RCC 7860 (cell line): ENCODE results near the gene RIMS4.

Source experiments
- DNase-seq: peaks from one replicate; pipeline ENCODE4 v3.0.0-alpha.2; 2015; ENCODE audit warnings: low spot score
- FAIRE-seq: peaks from 2 replicates; lab custom pipeline; 2012; peaks lifted over from hg19 to GRCh38; lab: Jason Lieb, UNC

The RIMS4 gene

DNA sequence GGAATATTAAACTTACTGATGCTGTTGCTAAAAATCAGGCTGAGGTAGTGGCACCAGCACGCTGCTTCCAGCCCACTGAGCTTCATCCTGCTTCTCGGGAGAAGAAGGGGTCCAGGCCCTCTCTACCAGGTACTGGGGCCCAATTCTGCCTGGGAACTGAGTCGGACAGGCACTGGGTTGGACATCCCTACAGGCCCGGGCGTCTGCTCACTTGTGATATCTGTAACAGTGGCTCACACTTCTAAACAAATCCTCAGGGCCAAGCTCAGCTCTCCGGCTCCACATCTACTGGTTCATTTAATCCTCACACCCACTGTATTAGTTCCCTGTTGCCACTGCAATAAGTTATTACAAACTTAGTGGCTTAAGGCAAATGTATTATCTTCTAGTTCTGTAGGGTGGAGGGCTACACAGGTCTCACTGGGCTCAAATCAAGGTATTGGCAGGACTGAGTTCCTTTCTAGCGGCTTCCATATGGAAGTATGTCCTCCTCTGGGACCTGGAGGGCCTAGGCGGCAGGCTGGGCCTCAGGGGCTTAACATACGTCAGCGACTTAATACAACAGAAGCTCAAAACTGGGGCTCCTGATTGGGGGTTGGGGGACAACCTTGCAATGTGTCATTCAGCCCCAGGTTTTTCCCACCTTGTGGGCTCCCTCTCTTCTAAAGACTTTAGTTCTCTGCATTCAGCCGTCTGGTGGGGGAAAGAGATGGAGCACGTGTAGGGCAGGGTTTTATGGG, 66.3 kb downstream of the RIMS4 start:
- FAIRE-seq (no peak), DNase-seq (no peak)

DNA sequence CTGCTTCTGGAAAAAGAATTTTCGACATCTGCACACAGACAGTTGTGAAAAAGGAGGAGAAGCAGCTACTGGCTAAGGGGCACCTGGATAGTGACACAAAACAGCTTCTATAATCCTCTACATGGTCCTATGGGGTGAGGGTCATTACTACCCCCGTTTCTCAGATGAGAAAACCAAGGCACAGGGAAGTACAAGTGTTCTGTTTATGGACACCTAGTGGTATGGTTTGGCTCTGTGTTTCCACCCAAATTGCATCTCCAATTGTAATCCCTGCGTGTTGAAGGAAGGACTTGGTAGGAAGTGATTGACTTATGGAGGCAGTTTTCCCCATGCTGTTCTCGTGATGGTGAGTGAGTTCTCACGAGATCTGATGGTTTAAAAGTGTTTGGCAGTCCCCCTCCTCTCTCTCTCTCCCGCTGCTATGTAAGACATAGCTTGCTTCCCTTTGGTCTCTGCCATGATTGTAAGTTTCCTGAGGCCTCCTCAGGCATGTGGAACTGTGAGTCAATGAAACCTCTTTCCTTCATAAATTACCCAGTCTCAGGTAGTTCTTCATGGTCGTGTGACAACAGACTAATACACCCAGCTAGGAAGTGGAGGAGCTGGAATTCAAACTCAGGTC, 67.2 kb downstream of the RIMS4 start:
- no peak for FAIRE-seq

DNA sequence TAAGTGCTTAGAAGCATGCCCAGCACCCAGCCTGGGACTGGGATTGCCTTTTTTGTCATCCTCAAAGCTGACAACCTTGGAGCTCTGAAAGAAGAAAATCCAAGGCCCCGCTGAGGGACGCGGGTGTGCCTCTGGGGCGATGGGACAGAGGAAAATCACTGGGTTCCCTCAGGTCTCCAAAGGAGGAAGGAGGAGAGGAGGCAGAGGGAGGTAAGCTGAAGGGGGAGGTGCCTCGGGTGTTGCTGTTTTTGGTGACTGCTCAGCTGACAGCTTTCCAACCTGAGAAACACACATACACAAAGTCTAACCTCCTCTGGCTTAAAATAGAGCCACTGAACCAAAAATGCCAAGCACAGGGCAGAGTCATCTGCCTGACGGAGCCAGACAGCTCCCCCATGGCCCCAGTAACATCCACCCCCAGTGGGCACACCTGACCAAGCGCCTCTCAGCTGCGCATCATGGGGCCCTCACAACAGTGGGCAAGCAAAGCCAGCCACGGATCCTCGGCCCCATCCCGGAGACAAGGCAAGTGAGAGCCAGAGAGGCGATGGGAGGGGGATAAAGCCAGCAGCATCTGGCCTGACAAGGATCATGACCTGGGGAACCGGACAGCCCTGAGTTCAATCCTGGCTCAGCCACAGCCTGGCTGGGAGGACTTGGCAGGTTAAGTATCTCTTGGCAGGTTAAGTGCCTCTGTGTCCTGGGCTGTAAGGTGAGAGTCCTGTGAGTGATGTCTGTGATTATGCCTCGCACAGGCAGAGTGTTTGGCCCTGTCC, 67.9 kb downstream of the RIMS4 start:
- no peak for DNase-seq
- no peak for FAIRE-seq

More for the DNA sequence above, 67.2 kb downstream of the RIMS4 start:
- no peak for DNase-seq

DNA sequence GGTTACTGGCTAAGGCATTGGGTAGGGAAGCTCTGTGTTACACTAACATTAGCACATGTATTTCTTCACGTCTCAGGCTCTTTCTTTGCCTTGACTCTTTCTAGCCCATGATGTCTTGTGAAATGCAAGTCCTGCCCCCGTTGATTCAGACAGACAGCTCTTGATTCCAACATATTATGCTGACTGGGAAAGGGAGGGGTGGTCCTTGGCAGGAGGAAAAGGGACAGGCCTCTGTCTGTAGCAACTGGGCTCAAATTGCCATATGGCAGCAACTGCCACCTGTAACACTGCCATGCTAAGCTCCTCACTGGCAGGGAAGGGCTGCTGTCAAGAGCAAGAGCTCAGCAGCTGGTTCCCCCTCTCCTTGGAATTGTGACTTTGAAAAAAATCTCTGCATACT, 70.4 kb downstream of the RIMS4 start:
- FAIRE-seq, result no peak
- no peak for DNase-seq

DNA sequence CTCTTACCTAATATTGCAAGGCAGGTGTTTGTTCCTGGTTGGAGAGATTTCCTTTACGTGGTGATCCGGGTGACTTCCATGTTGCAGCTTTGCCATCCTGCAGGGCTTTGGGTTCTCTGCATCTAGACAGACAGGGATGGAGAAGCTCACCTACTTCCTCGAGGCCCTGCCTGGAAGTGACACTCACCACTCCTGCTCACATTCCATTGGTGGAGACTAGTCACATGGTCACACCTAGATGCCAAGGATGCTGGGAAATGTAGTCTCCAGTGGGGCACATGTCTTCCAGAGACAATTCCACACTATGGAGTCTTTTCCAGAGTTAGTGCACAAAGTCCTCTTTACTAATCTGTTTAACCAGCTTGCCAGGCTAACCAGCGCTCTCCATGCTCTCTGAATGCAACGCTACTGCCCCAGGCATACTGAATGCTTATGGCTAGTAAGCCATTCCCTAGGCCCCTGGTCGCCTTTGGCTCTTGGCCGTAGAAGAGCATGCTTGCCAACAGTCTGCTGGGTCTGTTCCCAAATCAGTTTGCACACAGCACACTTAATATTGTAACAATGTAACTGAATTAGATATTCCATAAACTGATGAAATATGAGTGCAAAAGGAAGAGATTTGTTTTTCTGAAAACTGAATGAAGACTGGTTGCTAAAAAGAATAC, 71.4 kb downstream of the RIMS4 start:
- FAIRE-seq (no peak), DNase-seq (peak; percentile 65)

DNA sequence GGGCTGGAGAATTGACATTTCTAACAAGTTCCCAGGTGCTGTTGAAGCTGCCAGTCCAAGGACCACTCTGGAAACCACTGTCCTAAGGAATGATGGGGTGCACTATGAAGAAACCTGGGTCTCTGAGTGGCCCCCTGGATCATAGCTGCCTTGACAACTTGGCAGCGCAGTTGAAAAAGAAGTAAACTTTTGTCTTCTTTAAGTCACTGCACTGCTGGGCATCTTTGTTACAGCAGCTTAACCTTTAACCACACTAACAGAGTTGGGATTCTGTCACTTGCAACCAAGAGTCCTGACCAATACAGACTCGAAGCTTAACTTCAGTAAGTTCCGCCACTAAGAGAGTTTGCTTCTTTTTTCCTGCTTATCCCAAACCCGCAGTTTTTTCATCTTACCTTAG, 73.2 kb downstream of the RIMS4 start:
- DNase-seq, result no peak

DNA sequence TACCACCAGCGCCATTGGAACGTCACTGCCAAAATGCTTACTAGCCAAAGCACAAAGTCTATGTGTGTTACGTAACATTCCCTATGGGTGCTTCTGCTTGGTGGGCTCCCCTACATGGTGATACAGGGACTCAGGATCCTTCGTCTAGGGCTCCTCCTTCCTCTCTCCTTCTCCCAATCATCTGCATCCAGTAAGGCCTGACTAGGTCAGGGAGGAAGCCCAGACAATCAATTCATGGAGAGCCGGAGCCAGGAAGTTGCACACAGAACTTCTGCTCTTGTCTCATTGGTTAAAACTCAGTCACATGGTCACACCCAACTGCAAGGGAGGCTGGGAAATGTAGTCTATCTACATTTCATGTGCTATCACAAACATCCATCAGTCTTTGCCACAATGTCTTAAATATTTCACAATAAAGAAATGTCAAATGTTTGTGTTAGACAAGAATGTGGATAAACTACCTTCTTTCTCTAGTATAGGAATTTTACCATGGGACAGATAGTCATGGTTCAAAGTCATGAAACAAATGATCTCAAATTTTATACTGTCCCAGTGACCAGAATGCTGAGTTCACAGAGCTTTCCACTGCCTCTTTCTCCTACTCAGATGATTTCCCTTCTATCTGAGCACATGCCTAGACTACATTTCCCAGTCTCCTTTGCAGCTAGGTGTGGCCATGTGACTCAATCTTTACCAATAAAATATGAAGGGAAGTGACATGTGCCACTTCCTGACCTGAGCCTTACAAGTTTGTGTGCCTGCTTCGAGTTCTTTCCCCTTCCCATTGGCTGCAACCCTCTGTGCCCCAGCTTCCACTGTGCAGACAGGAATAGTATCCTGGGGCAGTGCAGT, 74.0 kb downstream of the RIMS4 start:
- FAIRE-seq (no peak), DNase-seq (peak; percentile 52)

More for the DNA sequence above, 73.2 kb downstream of the RIMS4 start:
- FAIRE-seq, result no peak

DNA sequence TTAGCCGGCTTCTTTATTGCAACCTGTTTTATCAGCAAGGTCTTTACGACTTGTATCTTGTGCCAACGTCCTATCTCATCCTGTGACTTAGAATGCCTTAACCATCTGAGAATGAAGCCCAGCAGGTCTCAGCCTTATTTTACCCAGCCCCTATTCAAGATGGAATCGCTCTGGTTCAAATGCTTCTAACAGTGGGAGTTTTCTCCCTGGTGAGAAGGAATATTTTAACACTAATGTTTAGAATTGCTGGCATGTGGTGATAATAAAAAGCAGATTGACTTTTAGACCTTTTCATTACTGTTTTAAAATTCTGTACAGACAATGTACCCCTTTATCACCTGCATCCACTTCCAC, 74.6 kb downstream of the RIMS4 start:
- FAIRE-seq (no peak), DNase-seq (no peak)

DNA sequence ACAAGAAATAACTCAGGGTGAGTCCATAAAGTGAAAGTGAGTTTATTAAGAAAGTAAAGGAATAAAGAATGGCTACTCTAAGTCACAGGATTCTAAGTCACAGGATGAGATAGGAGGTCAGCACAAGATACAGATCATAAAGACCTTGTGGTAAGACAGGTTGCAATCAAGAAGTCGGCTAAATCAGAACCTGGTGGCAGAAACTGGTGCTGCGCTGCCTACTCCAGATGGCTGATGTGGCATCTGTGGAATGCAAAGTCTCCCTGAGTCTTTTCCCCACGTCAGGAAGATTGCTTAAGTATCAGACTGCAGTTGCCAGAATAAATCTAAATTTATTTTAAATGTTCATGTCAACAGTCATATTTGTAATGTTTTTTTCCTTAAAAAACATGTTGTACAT, 75.4 kb downstream of the RIMS4 start:
- FAIRE-seq (no peak), DNase-seq (peak; percentile 35)

DNA sequence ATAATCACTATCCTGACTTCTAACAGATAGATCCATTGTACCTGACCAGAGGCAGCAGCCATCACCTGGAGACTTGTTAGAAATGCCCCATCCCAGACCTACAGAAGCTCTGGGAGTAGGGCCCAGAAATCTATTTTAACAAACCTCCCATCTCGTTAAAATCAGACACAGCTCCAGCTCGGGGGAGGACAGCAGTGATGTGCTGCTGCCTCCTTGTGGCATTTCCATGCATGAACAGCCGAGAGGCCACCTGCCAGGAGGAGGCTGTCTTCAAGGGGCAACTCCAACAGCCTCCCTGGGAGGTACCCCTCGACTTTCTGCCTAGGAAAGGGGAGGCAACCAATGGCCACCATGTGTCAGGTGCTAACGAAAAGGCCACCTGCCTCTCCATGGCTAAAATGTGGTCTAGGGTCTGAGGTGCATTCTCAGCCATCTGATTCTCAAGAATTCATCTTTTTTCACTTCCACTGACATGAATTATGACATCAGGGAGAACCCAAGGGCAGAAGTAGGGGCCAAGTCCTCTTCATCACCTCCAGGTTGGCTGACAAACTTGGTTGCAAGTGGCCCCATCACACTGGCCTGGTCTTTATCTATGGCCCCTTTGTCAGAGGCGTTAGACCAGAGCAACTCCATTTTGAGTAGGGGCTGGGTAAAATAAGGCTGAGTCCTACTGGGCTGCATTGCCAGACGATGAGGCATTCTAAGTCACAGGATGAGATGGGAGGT, 76.8 kb downstream of the RIMS4 start:
- DNase-seq (peak; percentile 37), FAIRE-seq (no peak)

DNA sequence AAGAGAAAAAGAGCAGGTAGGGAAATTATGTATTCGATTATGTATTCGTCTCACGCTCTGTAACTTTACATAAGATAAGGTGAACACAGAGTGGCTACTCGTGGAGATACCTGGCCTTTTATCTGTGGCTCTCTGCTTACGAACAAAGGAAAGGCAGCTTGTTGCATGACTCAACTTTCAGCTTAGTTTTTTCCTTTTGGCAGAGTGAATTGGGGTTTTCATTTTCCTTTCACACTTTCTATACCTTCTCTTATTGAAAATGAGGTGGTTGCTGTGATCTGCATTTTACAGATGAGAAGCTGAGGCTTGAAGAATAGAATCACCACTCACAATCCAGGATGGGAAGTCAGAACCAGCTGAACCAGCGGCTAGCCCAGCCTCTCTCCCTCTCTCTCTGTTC, 78.0 kb downstream of the RIMS4 start:
- FAIRE-seq (no peak), DNase-seq (no peak)

DNA sequence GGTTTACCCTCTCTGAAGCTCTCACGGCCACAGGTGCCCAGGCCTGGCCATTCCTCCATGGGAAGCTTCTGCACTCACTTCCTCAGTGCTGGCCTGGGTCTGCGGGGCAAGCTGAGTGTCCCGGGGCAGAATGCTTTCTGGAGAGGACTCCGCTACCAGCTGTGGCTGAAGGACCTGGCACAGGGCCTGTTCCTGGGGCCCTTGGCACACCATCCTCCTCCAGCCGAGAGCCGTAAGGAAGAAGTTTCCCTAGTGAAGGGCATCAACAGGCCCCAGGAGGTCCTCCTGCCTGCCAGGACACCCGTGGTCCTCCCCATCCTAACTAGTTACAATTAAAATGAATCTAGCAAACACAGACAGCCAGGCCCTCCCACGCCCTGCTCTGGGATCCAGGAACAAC, 78.7 kb downstream of the RIMS4 start:
- DNase-seq (no peak), FAIRE-seq (no peak)

DNA sequence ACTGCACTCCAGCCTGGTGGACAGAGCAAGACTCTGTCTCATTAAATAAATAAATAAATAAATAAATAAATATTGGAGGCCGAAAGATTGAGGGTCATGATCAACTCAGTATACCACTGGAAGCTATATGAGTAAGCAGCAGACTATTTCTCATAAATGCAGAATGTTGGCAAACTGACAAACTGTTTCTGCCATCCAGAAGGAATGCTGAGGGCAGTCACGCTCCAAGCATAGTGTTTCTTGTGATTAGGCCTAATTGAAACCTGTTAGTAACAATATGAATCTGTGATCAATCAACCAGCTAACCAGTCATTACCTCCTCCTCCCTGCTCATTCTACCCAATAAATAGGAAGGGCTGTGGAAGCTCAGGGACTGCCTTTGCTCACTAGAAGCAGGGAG, 79.9 kb downstream of the RIMS4 start:
- FAIRE-seq, result peak; percentile 86
- peak; percentile 92 for DNase-seq

DNA sequence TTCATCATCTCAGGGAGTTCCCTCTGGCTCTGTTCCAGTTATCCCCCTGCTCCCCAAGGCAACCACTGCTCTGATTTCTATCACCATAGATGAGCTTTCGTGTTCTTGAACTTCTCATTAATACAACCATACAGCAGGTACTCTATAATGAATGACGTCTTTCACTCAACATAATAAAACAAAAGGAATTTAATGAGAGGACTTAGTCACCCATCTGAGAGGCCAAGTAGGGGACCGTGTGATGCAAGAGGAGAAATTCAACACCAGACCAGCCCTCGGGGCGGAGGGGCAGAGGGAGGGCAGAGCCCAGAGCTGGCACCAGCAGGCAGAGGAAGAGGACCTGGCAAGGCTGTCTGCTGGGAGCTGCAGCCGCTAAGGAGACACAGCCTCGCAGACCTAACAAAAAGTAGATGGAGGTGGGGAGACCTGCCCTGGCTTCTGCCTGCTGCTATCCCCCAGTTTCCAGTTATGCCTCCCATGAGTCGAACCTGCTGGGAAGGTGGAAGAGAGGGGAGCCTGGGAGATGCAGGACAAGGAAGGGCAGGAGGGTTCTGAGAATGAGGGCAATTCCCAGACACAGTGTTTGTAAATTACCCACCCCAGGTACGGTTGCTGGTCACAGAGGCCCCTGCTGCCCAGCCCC, 81.4 kb downstream of the RIMS4 start:
- FAIRE-seq, result peak; percentile 93

DNA sequence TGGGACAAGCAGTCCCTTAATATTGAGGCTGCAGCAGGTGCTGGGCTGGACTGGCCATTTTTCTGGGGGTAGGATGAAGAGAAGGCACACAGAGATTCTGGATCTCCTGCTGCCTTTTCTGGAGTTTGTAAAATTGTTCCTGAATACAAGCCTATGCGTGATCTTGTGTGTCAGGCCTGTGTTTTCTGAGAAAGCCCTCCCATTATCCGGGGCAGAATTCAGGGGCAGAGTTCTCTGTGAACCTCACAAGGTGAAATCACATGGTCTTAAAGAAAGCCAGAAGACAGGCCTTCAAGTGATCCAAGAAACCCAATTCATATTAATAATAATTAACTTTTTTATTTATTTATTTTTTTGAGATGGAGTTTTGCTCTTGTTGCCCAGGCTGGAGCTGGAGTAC, 82.7 kb downstream of the RIMS4 start:
- DNase-seq, result no peak
- no peak for FAIRE-seq

More for the DNA sequence above, 81.4 kb downstream of the RIMS4 start:
- peak; percentile 89 for DNase-seq

DNA sequence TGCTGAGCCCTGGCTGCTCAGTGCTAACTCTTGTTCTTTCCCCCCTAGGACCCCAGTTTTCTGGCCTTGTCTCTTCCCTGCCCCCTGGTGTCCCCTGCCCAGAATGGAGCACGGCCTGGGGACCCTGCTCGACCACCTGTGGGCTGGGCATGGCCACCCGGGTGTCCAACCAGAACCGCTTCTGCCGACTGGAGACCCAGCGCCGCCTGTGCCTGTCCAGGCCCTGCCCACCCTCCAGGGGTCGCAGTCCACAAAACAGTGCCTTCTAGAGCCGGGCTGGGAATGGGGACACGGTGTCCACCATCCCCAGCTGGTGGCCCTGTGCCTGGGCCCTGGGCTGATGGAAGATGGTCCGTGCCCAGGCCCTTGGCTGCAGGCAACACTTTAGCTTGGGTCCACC, 83.3 kb downstream of the RIMS4 start:
- DNase-seq (no peak), FAIRE-seq (no peak)

DNA sequence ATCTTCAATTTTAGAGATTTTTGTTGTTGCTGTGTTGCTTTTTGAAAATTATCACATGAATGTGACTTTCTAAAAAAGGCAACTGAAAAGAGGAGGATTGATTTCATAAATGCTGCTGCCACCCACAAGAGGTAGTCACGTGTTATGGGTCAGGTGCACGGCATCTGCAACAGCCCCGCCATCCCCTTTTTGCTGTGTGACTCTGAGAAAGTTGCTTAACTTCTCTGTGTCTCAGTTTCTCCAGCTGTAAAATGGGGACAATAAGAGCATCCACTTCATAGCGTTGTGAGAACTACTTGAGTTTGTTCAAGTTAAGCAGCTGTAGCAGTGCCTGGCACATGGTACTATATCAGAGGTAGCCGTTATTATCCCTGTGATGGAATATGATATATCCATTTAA, 84.5 kb downstream of the RIMS4 start:
- DNase-seq (no peak), FAIRE-seq (no peak)

DNA sequence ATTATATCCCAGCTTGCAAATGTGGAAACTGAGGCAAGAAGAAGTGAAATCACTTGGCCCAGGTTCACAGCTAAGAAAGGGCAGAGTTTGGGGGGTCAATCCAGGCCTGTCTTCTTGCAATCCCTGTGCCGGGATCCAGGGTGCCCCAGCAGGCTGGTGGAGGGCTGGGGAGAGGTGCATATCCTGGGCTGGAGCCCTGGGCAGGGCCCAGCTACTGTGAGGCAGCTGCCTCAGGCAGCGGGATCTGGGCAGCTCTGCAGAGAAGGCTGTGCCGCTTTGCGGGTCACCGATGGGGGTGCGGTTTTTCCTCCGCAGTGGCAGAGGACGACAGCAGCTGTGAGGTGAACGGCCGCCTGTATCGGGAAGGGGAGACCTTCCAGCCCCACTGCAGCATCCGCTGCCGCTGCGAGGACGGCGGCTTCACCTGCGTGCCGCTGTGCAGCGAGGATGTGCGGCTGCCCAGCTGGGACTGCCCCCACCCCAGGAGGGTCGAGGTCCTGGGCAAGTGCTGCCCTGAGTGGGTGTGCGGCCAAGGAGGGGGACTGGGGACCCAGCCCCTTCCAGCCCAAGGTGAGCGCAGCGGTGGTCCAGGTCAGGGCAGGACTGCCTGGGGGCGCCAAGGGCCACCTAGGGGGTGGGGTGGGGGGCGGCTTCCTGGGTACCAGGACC, 85.8 kb downstream of the RIMS4 start:
- FAIRE-seq (no peak), DNase-seq (no peak)
